ENCODE measurements around the gene RAVER2. TPM values are rescaled to one million over a fixed set of nuclear protein-coding genes. Genes with fewer than 3 reads are reported as not detected.
"Not testable (repeated sequence)": the region's sequence is repeated elsewhere in the genome, so short reads cannot be mapped to it uniquely, and the experiment has no call there.

Gene RAVER2
- polyA plus RNA-seq, 1 experiment: 5.5 TPM

DNA sequence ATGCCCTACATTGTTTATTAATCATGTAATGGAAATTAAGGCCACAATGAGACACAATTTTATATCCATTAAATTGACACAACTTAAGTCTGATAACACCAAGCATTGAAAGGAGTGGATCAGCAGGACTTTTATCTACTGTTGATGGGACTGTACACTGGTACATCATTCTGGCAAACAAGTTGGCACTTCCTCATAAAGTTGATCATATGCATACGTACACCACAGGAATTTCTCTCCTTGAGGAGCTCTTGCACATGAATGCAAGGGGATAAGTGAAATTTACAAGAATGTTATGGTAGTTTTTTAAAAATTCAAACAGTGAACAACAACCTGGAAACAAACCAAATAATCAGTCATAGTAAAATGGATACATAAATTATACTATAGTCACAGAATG lies 20.1 kb downstream of the RAVER2 start:
- H3K27me3 ChIP-seq (ENCODE audit: control insufficient read depth, insufficient read depth, low read length): no peaks in the 10 kb centered on the region
- CTCF ChIA-PET: no interaction called here
- H3K27ac ChIP-seq (ENCODE audit: low read depth, low read length): no peak overlapping the region
- TF ChIP-seq, protein P1, sequence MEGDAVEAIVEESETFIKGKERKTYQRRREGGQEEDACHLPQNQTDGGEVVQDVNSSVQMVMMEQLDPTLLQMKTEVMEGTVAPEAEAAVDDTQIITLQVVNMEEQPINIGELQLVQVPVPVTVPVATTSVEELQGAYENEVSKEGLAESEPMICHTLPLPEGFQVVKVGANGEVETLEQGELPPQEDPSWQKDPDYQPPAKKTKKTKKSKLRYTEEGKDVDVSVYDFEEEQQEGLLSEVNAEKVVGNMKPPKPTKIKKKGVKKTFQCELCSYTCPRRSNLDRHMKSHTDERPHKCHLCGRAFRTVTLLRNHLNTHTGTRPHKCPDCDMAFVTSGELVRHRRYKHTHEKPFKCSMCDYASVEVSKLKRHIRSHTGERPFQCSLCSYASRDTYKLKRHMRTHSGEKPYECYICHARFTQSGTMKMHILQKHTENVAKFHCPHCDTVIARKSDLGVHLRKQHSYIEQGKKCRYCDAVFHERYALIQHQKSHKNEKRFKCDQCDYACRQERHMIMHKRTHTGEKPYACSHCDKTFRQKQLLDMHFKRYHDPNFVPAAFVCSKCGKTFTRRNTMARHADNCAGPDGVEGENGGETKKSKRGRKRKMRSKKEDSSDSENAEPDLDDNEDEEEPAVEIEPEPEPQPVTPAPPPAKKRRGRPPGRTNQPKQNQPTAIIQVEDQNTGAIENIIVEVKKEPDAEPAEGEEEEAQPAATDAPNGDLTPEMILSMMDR (IDR thresholded peaks at IDR 0.05; ENCODE audit: low read depth, low read length): no peak
- no peak overlapping the region for H3K4me3 ChIP-seq (ENCODE audit: low read depth, low read length)
- DNase-seq (ENCODE audit: low read depth, low spot score): no peak
- POLR2A ChIA-PET: no interaction called here
- H3K9me3 ChIP-seq (ENCODE audit: control insufficient read depth, insufficient read depth, low read length): no peaks in the 10 kb centered on the region

DNA sequence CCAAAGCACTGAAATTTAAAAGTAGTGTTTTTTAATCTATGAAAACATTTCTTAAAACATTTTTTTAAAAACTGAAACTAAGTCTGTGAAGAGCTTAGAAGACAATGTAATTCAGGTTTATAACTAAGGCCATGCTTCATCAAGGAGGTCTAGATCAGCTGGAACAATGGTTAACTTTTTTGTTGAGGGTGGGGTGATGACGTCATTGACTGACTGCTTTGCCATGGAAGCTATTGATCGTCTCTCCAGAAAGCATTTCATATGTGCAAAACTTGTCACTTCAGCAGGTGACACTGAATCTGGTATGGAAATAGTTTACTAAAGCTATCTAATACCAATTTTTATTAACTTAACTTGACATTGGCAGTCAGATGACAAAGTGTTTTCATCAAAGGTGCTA lies 21.0 kb downstream of the RAVER2 start:
- DNase-seq (ENCODE audit: low read depth, low spot score): no peak
- Histone ChIP-seq H3K27ac (ENCODE audit: low read depth, low read length) (no peak overlapping the region), H3K4me3 (ENCODE audit: low read depth, low read length) (no peak overlapping the region), H3K27me3 (ENCODE audit: control insufficient read depth, insufficient read depth, low read length) (no peaks in the 10 kb centered on the region), H3K9me3 (ENCODE audit: control insufficient read depth, insufficient read depth, low read length) (no peaks in the 10 kb centered on the region)
- TF ChIP-seq, protein P1 (IDR thresholded peaks at IDR 0.05; ENCODE audit: low read depth, low read length): no peak
- ChIA-PET CTCF (no interaction called here), POLR2A (no interaction called here)

DNA sequence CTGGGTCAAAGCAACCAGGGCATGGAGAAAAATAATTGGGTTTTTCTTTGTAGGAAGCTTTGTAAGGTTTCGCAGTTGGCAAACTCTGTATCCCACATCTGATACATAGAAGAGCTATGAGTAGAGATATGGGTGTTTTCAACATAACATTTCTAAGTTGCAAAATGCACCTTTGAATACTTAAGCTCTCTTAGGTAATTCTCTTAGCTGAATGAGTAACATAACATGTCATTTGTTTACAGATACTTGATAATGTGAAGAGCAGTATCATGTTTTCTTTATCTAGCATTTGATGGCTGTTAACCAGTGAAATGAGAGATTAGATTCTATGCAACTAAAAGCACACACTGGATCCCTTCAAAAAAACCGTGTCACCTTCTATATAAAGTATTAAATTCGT lies 21.6 kb downstream of the RAVER2 start:
- TF ChIP-seq, protein P1 (IDR thresholded peaks at IDR 0.05; ENCODE audit: low read depth, low read length): no peak
- H3K27me3 ChIP-seq (ENCODE audit: control insufficient read depth, insufficient read depth, low read length): no peaks in the 10 kb centered on the region
- H3K4me3 ChIP-seq (ENCODE audit: low read depth, low read length): no peak overlapping the region
- no peaks in the 10 kb centered on the region for H3K9me3 ChIP-seq (ENCODE audit: control insufficient read depth, insufficient read depth, low read length)
- ChIA-PET CTCF (no interaction called here), POLR2A (no interaction called here)
- H3K27ac ChIP-seq (ENCODE audit: low read depth, low read length): no peak overlapping the region
- DNase-seq (ENCODE audit: low read depth, low spot score): no peak

DNA sequence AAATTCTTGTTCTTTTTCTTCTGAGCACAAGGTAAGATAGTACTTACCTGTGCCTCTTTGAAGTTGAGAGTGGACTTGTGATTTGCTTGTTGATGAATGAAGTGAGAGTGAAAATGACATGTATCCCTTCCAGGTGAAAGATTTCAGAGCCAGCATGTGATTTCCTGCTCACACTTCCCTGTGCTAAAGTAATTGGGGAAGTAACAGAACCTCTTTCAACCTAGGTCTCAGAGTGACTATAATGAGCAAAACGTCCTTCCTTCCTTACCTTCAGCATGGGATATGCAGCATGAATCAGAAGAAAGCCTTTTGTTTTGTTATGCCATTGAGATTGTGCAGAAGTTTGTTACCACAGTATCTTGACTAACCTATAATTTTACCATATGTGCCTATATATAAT lies 24.6 kb downstream of the RAVER2 start:
- ChIA-PET CTCF (no interaction called here), POLR2A (no interaction called here)

DNA sequence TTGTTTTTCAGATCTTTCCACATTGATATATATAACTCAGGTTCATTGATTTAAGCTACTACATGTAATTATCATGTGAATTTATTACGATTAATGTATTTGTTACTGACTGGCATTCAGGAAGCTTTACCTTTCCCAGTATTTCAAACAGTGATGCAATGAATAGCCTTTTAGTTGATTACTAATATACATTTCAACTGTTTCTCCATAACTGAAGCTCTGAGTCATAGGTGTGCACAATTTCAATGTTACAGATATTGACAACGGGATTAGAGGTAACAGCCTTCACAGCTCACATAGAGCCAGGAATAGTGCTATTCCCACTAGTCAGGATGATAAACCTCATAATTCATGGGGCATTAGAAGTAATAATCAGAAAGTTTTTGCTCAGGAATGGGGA lies 25.1 kb downstream of the RAVER2 start:
- Histone ChIP-seq H3K27ac (ENCODE audit: low read depth, low read length) (no peak overlapping the region), H3K27me3 (ENCODE audit: control insufficient read depth, insufficient read depth, low read length) (no peaks in the 10 kb centered on the region), H3K9me3 (ENCODE audit: control insufficient read depth, insufficient read depth, low read length) (no peaks in the 10 kb centered on the region), H3K4me3 (ENCODE audit: low read depth, low read length) (no peak overlapping the region)
- DNase-seq (ENCODE audit: low read depth, low spot score): no peak
- TF ChIP-seq, protein P1 (IDR thresholded peaks at IDR 0.05; ENCODE audit: low read depth, low read length): no peak
- POLR2A ChIA-PET: no interaction called here
- CTCF ChIA-PET: no interaction called here

More for the DNA sequence above, 24.6 kb downstream of the RAVER2 start:
- TF ChIP-seq, protein P1 (IDR thresholded peaks at IDR 0.05; ENCODE audit: low read depth, low read length): no peak
- DNase-seq (ENCODE audit: low read depth, low spot score): no peak
- Histone ChIP-seq H3K9me3 (ENCODE audit: control insufficient read depth, insufficient read depth, low read length) (no peaks in the 10 kb centered on the region), H3K4me3 (ENCODE audit: low read depth, low read length) (no peak overlapping the region), H3K27me3 (ENCODE audit: control insufficient read depth, insufficient read depth, low read length) (no peaks in the 10 kb centered on the region), H3K27ac (ENCODE audit: low read depth, low read length) (no peak overlapping the region)

DNA sequence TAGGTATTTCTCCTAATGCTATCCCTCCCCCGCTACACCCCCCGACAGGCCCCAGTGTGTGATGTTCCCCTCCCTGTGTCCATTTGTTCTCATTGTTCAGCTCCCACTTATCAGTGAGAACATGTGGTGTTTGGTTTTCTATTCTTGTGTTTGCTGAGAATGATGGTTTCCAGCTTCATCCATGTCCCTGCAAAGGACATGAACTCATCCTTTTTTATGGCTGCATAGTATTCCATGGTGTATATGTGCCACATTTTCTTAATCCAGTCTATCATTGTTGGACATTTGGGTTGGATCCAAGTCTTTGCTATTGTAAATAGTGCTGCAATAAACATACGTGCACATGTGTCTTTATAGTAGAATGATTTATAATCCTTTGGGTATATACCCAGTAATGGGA lies 28.4 kb downstream of the RAVER2 start:
- H3K4me3 ChIP-seq (ENCODE audit: low read depth, low read length); H3K27me3 ChIP-seq (ENCODE audit: control insufficient read depth, insufficient read depth, low read length); DNase-seq (ENCODE audit: low read depth, low spot score); H3K9me3 ChIP-seq (ENCODE audit: control insufficient read depth, insufficient read depth, low read length); H3K27ac ChIP-seq (ENCODE audit: low read depth, low read length); POLR2A ChIA-PET: not testable (repeated sequence)
- CTCF ChIA-PET: interaction anchor here (0.6 kb wide), 1 partner anchor 36 kb away, joined by 3 read pairs; no protein-coding TSS in a partner anchor

All from AG04450 (cell line).